CD4-positive, alpha-beta T cell treated with Interleukin-1 beta for 1 hour (primary cell): ENCODE measurements around the gene C19orf73.

Experiments
- DNase-seq, 2 donors: peaks; one replicate each; pipeline ENCODE4 v3.0.0-alpha.2; 2020 to 2022

The C19orf73 gene

GRCh38 chr19:49120868-49121267 lies 1.9 kb upstream of the C19orf73 start:
- no peak for DNase-seq

GRCh38 chr19:49120325-49120683 lies 1.4 kb upstream of the C19orf73 start:
- no peak for DNase-seq

- peak; percentile 12 to 35 for DNase-seq
These were observed 725 bp upstream of the C19orf73 start, which contains the start of gene PPFIA3 for GRCh38 chr19:49119411-49120324. Gene PPFIA3 (plus strand): TSS chr19:49119544. CDS start chr19:49127874, 8,330 bp downstream.

- no peak for DNase-seq
These were observed 1.0 kb downstream of the C19orf73 start for GRCh38 chr19:49117677-49118564.

GRCh38 chr19:49116544-49116943 lies 2.4 kb downstream of the C19orf73 start:
- DNase-seq: peak in 1 of 2 donors; percentile 19

- peak; percentile 52 to 55 for DNase-seq
These were observed 4.1 kb downstream of the C19orf73 start for GRCh38 chr19:49114630-49115363.

- DNase-seq: peak; percentile 81 to 82
These were observed 4.9 kb downstream of the C19orf73 start, which contains the start of gene LIN7B for GRCh38 chr19:49113762-49114629. Gene LIN7B (plus strand): TSS chr19:49114370. CDS start chr19:49114405, 35 bp downstream.

- no peak for DNase-seq
These were observed 7.5 kb downstream of the C19orf73 start for GRCh38 chr19:49111218-49111998.

GRCh38 chr19:49110567-49110966 lies 8.4 kb downstream of the C19orf73 start:
- DNase-seq: no peak

- no peak for DNase-seq
These were observed 9.2 kb downstream of the C19orf73 start for GRCh38 chr19:49109569-49110233.

GRCh38 chr19:49109051-49109450 lies 9.9 kb downstream of the C19orf73 start:
- no peak for DNase-seq

GRCh38 chr19:49107625-49108459 lies 11.1 kb downstream of the C19orf73 start:
- no peak for DNase-seq

GRCh38 chr19:49106648-49107135 lies 12.3 kb downstream of the C19orf73 start:
- peak; percentile 62 to 70 for DNase-seq

- DNase-seq: no peak
These were observed 14.6 kb downstream of the C19orf73 start for GRCh38 chr19:49104229-49104864.

- no peak for DNase-seq
These were observed 15.4 kb downstream of the C19orf73 start for GRCh38 chr19:49103331-49104085.

- DNase-seq: no peak
These were observed 16.6 kb downstream of the C19orf73 start for GRCh38 chr19:49102303-49102702.

- no peak for DNase-seq
These were observed 17.8 kb downstream of the C19orf73 start for GRCh38 chr19:49101160-49101559.

GRCh38 chr19:49098795-49099194 lies 20.1 kb downstream of the C19orf73 start:
- no peak for DNase-seq
